Measurements from ENCODE around the gene STEEP1. TPM values are rescaled to one million over a fixed set of nuclear protein-coding genes. Genes with fewer than 3 reads are reported as not detected.

Gene STEEP1
- total RNA-seq, 1 donor from 2014 or later: 26.5 TPM

DNA sequence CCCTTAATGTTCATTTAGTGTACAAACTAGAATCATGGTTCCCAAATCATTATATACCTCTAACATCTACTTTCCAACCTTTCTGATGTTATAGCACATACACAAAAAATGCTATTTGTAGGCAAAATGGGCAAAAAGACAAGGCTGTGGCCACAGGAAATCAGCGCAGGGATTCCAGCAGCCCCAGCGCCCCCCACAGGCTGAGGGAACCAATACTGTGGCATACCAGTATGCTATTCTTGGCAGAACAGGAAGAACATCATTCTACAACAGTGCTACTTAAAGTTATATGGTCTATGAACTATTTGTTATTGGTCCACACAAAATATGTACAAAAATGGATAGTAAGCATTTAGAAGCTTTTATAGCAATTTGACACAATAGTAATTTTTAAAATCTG, 25.3 kb downstream of the STEEP1 start:
- H3K27ac ChIP-seq: no peak overlapping the region

DNA sequence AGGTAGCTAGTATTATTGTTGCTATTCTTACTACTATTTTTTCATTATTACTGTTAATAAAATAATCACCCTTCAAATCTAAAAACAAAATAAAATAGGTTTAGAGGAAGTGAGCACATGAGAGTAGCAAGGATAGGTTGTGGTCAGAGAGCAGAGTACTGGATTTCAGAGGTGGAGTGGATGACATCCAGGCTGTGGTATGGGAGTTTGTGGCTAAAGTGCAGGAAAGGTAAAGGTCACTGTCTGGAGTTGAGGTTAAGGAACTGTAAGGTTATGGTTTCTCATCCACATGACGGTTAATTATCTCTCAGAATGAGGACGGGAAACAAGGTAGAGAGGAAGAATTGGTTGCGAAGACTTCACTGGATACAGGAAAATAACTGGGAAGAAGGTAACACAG, 27.7 kb downstream of the STEEP1 start:
- Histone ChIP-seq H3K4me3 (no peak overlapping the region), H3K9me3 (no peaks in the 10 kb centered on the region), H3K27me3 (no peaks in the 10 kb centered on the region), H3K4me1 (no peaks in the 10 kb centered on the region), H3K36me3 (peaks cover 0 to 6% of the 10 kb centered on the region in 2 donors), H3K27ac (no peak overlapping the region)
- no peak for DNase-seq (ENCODE audit: extremely low spot score in 2 of 2)
- TF ChIP-seq POLR2A (IDR thresholded peaks at IDR 0.05) (no peak), POLR2AphosphoS5 (IDR thresholded peaks at IDR 0.05; ENCODE audit: insufficient read depth in 1 of 2, low read depth in 1 of 2) (no peak)
- TF ChIP-seq, protein P1, sequence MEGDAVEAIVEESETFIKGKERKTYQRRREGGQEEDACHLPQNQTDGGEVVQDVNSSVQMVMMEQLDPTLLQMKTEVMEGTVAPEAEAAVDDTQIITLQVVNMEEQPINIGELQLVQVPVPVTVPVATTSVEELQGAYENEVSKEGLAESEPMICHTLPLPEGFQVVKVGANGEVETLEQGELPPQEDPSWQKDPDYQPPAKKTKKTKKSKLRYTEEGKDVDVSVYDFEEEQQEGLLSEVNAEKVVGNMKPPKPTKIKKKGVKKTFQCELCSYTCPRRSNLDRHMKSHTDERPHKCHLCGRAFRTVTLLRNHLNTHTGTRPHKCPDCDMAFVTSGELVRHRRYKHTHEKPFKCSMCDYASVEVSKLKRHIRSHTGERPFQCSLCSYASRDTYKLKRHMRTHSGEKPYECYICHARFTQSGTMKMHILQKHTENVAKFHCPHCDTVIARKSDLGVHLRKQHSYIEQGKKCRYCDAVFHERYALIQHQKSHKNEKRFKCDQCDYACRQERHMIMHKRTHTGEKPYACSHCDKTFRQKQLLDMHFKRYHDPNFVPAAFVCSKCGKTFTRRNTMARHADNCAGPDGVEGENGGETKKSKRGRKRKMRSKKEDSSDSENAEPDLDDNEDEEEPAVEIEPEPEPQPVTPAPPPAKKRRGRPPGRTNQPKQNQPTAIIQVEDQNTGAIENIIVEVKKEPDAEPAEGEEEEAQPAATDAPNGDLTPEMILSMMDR (IDR thresholded peaks at IDR 0.05): no peak
- intact Hi-C loops (cut with DNase I): no loop called here

More for the DNA sequence above, 25.3 kb downstream of the STEEP1 start:
- TF ChIP-seq, protein P1 (IDR thresholded peaks at IDR 0.05): no peak
- TF ChIP-seq POLR2AphosphoS5 (IDR thresholded peaks at IDR 0.05; ENCODE audit: insufficient read depth in 1 of 2, low read depth in 1 of 2) (no peak), POLR2A (IDR thresholded peaks at IDR 0.05) (no peak)
- Histone ChIP-seq H3K4me3 (no peak overlapping the region), H3K36me3 (peaks cover 0 to 6% of the 10 kb centered on the region in 2 donors), H3K27me3 (no peaks in the 10 kb centered on the region), H3K4me1 (no peaks in the 10 kb centered on the region), H3K9me3 (no peaks in the 10 kb centered on the region)
- intact Hi-C loops (cut with DNase I): no loop called here
- DNase-seq (ENCODE audit: extremely low spot score in 2 of 2): no peak

DNA sequence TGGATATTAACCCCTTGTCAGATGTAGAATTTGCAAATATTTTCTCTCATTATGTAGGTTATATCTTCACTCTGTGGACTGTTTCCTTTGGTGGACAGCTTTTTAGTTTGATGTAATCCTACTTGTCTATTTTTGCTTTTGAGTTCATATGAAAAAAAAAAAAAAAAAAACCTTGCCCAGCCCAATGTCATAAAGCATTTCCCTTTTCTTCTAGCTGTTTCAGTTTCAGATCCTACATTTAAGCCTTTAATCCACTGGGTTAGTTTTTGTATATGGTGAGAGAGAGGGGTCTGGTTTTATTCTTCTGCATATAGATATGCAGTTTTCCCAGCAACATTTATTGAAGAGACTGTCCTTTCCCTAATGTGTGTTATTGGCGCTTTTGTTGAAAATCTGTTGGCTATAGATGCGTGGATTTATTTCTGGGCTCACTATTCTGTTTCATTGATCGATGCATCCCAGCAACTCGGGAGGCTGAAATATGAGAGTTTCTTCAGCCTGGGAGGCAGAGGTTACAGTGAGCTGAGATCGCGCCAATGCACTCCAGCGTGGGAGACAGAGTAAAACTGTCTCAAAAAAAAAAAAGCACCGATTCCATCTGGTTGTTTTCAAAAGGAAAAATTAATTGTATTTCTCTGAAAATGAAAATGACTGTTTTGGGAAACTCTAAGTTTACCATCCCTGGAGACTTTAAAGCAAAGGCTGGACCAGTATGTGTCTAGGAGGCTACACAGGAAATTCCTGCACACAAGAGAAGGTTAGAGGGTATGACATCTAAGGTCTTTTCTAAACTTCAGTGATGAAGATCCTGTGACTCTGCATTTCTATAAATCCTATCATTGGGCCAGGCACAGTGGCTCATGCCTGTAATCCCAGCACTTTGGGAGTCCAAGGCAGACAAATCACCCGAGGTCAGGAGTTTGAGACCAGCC, 35.6 kb downstream of the STEEP1 start:
- Histone ChIP-seq H3K36me3 (no peaks in the 10 kb centered on the region), H3K4me3 (no peak overlapping the region), H3K9me3 (no peaks in the 10 kb centered on the region), H3K27me3 (no peaks in the 10 kb centered on the region), H3K27ac (no peak overlapping the region), H3K4me1 (no peaks in the 10 kb centered on the region)
- DNase-seq (ENCODE audit: extremely low spot score in 2 of 2): no peak
- intact Hi-C loops (cut with DNase I): no loop called here
- TF ChIP-seq POLR2A (IDR thresholded peaks at IDR 0.05): no peak
- TF ChIP-seq, protein P1 (IDR thresholded peaks at IDR 0.05): no peak
- TF ChIP-seq POLR2AphosphoS5 (IDR thresholded peaks at IDR 0.05; ENCODE audit: insufficient read depth in 1 of 2, low read depth in 1 of 2): no peak

DNA sequence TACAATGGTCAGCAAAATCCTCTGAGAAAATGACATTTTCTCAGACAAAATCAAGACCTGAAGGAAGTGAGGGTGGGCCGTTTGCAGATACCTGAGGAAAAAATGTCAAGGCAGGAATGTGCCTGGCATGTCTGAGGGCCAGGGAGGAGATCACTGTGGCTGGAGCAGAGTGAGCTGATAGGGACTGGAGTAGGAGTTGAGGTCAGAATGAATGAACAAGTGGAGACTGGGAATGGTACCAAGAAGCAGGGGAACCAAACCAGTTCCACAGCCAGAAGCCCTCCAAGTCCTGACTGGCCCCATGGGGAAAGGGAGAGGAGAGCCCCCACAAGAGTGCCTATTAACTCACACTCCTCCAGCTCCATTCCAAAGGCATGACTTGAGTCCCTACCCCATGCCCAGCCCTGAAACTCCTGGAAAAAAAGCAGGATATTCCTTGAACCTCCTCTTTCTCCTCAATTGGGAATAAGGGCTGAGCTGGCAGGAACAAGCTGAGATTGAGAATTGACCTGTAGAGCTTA, 41.5 kb downstream of the STEEP1 start:
- DNase-seq (ENCODE audit: extremely low spot score in 2 of 2): no peak
- no peak for TF ChIP-seq POLR2AphosphoS5 (IDR thresholded peaks at IDR 0.05; ENCODE audit: insufficient read depth in 1 of 2, low read depth in 1 of 2)
- TF ChIP-seq POLR2A (IDR thresholded peaks at IDR 0.05): no peak
- TF ChIP-seq, protein P1 (IDR thresholded peaks at IDR 0.05): no peak
- intact Hi-C loops (cut with DNase I): no loop called here

DNA sequence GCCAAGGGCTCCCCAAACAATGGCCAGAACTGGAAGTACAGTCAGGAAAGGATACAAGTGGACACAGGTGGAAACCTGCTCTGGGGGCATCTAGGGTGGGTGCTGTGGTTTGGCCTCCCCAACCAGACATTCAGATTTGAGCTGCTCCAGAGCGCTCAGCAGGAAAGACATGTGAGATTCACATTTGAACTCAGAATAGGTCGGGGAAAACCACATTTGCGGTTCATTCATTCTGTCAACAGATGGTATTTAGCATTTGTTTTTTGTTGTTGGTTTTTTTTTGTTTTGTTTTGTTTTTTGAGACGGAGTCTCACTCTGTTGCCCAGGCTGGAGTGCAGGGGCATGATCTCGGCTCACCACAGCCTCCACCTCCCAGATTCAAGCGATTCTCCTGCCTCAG, 44.0 kb downstream of the STEEP1 start:
- Histone ChIP-seq H3K27me3 (no peaks in the 10 kb centered on the region), H3K4me1 (no peaks in the 10 kb centered on the region), H3K36me3 (no peaks in the 10 kb centered on the region), H3K27ac (no peak overlapping the region), H3K4me3 (no peak overlapping the region), H3K9me3 (no peaks in the 10 kb centered on the region)
- DNase-seq (ENCODE audit: extremely low spot score in 2 of 2): no peak
- intact Hi-C loops (cut with DNase I): no loop called here
- TF ChIP-seq POLR2AphosphoS5 (IDR thresholded peaks at IDR 0.05; ENCODE audit: insufficient read depth in 1 of 2, low read depth in 1 of 2) (no peak), POLR2A (IDR thresholded peaks at IDR 0.05) (no peak)
- TF ChIP-seq, protein P1 (IDR thresholded peaks at IDR 0.05): no peak

More for the DNA sequence above, 41.5 kb downstream of the STEEP1 start:
- Histone ChIP-seq H3K4me3 (no peak overlapping the region), H3K27ac (no peak overlapping the region), H3K9me3 (no peaks in the 10 kb centered on the region), H3K27me3 (no peaks in the 10 kb centered on the region), H3K36me3 (no peaks in the 10 kb centered on the region), H3K4me1 (no peaks in the 10 kb centered on the region)
